Measurements from ENCODE around the gene KCNQ1OT1. TPM values are rescaled to one million over a fixed set of nuclear protein-coding genes. Genes with fewer than 3 reads are reported as not detected.
"Not testable (repeated sequence)": the region's sequence is repeated elsewhere in the genome, so short reads cannot be mapped to it uniquely, and the experiment has no call there.

Gene KCNQ1OT1
- total RNA-seq, 1 donor from 2014 or later: 0.57 TPM

DNA sequence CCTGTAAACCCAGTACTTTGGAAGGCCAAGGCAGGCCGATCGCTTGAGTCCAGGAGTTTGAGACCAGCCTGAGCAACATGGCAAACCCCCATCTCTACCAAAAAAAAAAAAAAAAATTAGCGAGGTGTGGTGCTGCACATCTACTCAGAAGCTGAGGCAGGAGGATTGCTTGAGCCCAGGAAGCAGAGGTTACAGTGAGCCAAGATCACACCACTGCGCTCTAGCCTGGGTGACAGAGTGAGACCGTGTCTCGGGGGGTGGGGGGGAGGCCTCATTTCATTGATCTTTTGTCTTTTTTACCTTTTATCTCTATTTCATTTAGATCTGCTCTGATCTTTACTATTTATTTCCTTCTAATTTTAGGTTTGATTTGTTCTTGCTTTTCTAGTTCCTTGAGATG, 51.8 kb downstream of the KCNQ1OT1 start:
- DNase-seq (ENCODE audit: low spot score): no peak
- intact Hi-C loops (cut with DNase I): no loop called here

DNA sequence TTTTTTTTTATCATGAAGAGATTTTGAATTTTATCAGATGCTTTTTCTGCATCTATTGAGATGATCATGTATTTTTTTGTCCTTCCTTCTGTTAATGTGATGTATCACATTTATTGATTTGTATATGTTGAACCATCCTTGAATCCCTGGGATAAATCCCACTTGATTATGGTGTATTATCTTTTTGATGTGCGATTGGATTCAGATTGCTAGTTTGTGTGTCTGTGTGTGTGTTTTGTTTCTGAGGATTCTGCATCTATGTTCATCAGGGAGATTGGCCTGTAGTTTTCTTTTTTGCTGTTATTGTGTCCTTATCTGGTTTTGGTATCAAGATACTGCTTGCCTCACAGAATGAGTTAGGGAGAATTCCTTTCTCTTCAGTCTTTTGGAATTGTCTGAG, 52.6 kb downstream of the KCNQ1OT1 start:
- intact Hi-C loops (cut with DNase I): no loop called here
- no peak for DNase-seq (ENCODE audit: low spot score)

DNA sequence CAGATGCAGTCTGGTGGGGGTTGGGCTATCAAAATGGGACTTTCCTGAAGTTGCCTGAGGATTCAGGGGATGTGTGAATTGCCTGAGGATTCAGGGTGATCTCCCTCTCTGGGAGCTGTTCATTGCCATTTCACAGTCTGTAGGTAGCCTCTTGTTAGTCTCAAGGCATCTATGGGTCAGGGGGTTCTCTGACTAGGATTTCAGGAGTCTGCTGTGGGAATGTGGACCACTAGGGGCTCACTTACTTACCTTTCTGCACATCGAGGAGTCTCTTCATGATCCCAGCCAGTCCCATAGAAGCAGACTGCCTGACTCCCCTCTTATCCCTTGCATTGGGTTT, 54.0 kb downstream of the KCNQ1OT1 start:
- intact Hi-C loops (cut with DNase I): no loop called here
- DNase-seq (ENCODE audit: low spot score): no peak

DNA sequence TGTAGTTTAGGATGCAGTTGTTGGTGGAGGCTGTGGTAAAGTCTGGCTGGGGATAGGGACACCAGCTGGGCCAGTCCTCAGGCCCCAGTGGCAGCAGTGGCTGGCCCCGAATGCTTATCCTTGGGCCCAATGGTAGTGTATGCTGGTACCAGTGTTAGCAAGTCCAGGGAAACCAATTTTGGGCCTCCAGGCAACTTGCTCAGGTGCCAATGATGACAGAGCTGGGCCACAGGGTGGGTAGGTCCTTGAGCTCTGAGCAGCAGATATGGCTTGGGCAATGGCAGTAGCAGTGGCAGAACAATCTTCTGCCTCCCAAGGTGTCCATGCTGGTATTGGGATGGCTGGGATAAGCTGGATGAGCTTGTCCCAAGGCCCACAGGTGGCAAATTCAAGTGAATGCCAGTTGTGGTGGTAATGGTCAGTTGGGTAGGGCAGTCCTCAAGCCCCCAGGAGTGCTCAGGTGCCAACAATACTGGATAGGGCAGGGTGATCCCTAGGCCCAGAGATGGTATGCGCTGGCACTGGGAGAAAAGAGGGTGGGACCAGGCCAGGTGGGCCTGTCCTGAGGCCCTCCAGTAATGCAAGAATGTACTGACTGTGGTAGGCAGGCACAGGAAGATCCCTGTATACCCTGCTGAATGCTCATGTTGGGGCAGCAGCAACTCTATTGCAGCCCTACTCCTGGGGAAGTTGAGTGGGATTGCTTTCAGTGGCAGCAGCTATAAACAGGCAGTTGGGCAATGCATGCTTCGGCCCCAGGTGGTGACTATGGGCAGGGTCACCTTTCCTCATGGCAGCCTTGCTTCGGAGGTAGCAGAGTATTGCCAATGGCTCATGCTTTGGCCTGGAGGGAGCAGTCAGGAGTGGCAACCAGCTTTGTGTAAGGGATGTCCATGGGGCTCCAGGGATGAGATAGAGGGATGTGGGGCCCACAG, 54.7 kb downstream of the KCNQ1OT1 start:
- no peak for DNase-seq (ENCODE audit: low spot score)
- intact Hi-C loops (cut with DNase I): no loop called here

DNA sequence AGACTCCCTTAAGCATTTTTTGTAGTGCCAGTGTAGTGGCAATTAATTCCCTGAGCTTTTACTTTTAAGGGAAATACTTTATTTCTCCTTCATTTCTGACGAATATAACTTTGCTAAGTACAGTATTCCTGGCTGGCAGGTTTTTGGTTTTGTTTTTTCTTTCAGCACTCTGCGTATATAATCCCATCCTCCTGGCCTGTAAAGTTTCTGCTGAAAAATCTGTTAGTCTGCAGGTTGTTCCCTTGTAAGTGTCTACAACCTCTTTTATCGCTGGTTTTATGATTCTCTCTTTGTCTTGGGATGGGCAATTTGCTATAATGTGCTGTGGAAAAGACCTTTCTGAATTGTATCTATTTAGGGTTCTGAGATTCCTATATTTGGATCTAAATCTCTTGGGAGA, 56.0 kb downstream of the KCNQ1OT1 start:
- no peak for DNase-seq (ENCODE audit: low spot score)
- intact Hi-C loops (cut with DNase I): no loop called here

DNA sequence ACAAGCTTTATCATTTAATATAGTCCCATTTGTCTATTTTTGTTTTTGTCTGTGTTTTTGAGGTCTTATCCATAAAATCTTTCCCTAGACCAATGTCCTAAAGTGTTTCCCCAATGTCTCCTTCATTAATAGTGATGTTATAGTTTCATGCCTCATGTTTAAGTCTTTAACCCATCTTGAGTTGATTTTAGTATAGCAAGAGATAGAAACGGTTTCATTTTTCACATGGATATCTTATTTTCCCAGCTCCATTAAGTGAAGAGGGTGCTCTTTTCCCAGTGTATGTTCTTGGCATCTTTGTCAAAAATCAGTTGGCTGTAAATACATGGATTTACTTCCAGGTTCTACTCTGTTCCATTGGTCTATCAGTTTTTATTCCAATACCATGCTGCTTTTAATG, 58.2 kb downstream of the KCNQ1OT1 start:
- intact Hi-C loops (cut with DNase I): no loop called here
- DNase-seq (ENCODE audit: low spot score): no peak

DNA sequence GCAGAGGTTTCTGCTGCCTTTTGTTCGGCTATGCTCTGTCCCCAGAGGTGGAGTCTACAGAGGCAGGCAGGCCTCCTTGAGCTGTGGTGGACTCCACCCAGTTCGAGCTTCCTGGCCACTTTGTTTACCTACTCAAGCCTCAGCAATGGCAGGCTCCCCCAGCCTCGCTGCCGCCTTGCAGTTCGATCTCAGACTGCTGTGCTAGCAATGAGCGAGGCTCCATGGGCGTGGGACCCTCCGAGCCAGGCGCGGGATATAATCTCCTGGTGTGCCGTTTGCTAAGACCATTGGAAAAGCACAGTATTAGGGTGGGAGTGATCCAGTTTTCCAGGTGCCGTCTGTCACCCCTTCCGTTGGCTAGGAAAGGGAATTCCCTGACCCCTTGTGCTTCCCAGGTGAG, 60.0 kb downstream of the KCNQ1OT1 start:
- DNase-seq (ENCODE audit: low spot score); intact Hi-C loops (cut with DNase I): not testable (repeated sequence)

DNA sequence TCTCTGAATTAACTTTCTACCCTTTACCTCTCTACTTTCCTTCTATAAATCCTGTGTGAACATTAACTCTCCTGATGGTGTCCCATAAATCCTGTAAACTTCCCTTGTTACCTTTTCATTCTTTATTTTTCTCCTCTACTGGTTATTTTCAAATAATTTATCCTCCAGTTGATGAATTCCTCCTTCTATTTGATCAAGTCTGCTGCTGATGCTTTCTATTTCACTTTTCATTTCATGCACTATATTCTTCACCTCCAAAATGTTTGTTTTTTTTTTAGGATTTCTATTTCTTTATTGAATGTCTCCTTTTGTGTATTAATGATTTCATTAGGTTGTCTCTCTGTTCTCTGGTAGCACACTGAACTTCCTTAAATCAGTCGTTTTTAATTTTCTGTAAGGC, 68.6 kb downstream of the KCNQ1OT1 start:
- intact Hi-C loops (cut with DNase I): no loop called here
- DNase-seq (ENCODE audit: low spot score): no peak

DNA sequence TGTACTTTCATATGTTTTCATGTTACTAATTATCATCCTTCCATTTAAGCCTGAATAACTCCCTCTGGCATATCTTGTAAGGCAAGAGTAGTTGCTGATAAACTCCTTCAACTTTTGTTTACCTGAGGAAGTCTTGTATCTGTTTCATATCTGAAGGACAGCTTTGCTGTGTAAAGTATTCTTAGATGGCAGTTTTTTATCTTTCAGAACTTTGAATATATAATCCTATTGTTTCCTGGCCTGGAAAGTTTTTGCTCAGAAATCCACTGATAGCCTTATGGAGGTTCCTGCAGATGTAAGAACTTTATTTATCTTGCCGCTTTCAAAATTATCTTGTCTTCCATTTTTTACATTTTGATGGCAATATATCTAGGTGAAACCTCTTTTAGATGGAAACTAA, 69.1 kb downstream of the KCNQ1OT1 start:
- intact Hi-C loops (cut with DNase I): no loop called here
- no peak for DNase-seq (ENCODE audit: low spot score)

DNA sequence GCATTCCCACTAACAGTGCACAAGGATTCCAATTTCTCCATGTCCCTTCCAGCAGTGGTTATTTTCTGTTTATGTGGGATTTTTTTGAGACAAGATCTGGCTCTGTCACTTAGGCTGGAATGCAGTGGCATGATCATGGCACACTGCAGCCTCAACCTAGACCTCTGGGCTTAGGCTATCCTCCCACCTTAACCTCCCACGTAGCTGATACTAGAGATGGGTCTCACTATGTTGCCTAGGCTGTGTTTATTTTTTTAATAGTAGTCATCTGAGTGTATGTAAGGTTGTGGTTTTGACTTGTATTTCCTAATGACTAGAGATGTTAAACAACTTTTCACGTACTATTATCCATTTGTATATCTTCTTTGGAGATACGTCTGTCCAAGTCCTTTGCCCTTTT, 74.6 kb downstream of the KCNQ1OT1 start:
- no peak for DNase-seq (ENCODE audit: low spot score)
- intact Hi-C loops (cut with DNase I): no loop called here

DNA sequence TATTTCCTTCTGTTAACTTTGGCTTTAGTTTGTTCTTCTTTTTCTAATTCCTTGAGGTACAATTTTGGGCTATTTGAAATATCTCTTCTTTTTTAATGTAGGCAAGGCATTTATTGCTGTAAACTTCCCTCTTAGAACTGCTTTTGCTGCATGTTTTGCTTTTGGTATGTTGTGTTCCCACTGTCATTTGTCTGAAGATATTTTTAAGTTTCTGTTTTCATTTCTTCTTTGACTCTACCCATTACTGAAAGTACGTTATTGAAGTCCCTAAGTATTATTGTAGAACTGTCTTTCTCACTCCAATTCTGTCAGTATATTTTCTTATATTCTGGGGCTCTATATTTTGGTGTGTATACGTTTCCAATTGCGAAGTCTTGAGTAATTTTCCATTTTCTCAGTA, 77.9 kb downstream of the KCNQ1OT1 start:
- DNase-seq (ENCODE audit: low spot score): no peak
- intact Hi-C loops (cut with DNase I): no loop called here

DNA sequence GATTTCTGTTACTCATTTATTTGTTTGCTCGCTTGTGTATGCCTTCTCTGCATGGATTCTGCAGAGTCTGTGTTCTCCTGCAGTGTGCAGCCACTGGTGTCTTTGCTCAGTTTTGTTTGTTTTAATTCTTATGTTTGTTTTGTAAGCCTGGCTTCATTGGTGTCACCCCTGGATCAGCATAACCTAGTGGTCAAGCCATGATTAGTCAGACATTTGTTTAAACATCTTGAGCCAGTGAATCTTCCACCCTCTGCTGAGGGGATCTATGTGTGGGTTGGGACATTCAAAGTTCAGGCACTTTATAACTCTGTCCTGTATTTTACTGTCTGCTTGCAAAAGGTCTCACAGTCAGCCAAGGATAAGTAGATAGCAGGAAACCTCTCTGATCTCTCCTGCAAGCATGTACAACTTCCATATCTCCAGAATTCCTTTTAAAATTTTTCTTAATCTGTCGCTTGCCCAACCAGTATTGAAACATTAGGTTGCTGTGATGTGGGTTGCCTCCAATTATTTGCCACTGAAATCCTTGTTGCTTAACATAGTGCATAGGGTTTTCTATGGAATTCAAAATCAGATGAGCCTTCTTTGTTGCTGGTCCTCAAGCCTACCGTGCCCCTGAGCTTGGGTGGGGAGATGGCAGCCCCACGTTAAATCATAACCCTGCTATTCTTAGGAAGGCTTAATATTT, 86.8 kb downstream of the KCNQ1OT1 start:
- intact Hi-C loops (cut with DNase I): no loop called here
- DNase-seq (ENCODE audit: low spot score): no peak

DNA sequence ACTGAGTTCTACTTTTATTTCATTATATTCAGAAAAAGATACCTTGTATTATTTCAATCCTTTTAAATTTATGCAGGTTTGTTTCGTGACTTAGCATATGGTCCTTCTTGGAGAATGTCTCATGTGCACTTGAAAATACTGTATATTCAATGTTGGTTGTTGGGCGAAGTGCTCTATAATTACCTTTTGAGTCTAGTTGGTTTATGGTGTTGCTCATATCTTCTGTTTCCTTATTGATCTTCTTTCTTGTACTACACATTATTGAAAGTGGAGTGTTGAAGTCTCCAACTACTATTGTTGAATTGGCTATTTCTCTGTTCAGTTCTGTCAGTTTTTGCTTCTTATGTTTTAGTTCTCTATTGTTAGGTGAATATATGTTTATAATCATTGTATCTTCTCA, 90.4 kb downstream of the KCNQ1OT1 start:
- intact Hi-C loops (cut with DNase I): no loop called here
- DNase-seq (ENCODE audit: low spot score): no peak

DNA sequence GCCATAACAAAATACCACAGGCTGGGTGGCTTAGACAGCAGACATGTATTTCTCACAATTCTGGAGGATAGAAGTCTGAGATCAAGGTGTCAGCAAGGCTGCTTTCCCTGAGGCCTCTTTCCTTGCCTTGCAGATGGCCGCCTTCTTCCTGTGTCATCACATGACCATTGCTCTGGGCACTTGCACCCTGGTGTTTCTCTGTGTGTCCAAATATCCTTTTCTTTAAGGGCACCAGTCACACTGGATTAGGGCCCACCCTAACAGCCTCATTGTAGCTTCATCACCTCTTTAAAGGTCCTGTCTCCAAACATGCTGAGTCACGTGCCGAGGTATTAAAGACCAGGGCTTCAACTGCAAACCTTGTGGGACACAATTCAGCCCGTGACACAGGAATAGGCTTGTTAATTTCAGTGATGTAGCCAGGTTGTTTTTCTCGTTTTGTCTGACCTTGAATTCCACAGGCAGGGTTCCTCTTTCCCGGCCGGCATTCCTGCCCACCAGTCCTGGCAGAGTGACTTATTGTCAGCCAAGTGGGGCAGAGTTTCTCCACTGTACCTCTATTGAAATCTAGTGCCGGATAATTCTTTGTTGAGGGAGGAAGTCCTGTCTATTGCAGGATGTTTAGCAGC, 100.1 kb downstream of the KCNQ1OT1 start:
- intact Hi-C loops (cut with DNase I): no loop called here
- DNase-seq (ENCODE audit: low spot score): no peak

DNA sequence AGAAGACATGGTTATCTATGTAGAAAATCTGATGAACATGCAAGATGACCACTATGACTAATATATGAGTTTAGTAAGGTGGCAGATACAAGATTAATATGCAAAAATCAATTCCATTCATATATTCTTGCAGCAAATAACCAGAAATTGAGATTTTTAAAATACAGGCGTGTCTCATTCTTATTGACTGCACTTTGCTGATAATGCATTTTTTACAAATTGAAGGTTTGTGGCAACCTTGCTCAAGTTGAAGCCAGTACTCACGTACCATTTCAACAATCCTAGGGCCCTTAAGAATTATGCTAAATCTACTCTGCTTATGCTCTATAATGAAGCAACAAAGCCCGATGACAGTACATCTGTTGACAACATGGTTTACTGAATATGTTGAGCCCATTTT, 104.6 kb downstream of the KCNQ1OT1 start:
- intact Hi-C loops (cut with DNase I): no loop called here
- DNase-seq (ENCODE audit: low spot score): no peak

DNA sequence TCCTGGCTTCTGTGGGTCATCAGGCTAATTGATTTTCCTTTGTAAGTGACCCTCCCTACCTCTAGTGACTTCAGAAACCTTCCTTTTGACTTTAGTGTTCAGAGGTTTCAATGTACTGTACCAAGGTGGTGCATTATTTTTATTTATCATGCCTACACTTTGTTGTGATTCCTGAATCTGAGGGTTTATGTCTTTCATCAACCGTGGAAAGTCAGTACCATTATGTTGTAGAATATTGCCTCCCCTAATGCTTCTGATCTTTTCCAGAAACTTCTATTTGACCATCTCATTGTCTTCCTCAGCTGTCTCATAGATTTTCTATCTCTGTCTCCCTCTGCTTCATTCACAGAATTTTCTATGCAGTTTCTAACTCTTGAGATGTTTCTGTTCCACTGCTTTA, 105.5 kb downstream of the KCNQ1OT1 start:
- intact Hi-C loops (cut with DNase I): no loop called here
- no peak for DNase-seq (ENCODE audit: low spot score)

DNA sequence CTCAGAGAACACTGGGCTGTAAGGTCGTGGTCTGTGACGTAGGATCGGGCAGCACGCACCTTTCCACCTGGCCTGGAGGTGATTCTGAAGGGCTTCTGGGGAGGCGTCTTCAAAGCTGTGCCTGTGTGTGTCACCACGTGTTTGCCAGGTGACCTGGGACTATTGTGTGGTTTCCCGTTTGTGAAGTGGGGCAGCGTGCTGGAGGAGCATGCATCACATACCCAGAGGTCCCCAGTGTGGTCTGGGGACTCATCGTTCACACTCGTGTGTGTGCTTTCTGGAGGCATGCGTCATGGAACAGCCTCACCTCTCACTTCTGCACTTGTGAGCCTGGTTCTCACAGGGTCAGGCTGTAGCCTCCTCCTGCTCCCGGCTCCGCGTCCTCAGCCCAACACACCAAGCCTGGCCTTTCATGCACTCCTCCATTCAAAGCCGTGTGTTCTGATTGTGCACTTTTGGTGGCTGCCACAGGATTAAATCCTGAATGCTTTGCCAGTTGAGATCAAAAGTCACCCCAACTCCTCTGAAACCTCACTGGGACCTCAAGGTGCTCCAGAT, 106.3 kb downstream of the KCNQ1OT1 start:
- DNase-seq (ENCODE audit: low spot score): peak; percentile 53
- intact Hi-C loops (cut with DNase I): no loop called here

DNA sequence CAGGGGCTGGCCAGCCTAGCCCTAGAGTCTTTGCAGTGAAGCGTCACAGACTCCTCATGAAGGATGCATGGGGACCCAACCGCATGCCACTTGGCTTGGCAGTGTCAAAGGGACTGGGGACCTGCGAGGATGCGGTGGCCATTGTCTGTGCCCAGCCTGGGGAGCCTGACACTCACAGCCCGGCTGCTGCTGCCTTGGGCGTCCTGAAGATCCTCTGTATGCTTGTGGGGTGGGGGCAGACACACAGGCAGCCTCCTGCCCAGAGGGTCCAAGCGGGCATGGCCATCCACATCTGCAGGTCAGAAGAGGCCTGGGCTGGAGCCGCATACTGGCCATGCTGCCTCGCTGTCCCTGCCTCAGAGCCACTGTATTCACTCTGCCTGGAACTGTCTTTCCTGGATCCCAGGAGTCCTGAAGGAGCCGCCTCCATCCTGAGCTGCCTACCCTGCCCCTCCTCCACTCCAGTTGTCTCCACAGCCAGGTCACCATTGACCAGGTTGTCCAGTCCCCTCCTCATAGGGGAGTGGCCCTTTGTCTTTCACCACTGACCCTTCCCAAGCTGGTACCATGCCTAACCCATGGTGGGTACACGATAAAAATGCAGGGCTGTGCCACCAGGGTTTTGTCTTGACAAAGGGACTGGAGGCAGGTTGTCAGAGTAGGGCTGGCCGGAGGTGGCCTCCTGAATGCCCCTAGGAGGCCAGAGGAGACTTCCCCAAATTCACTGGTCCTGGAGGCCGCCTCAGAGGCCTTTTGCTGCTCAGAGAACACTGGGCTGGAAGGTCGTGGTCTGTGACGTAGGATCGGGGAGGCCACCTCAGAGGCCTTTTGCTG, 107.0 kb downstream of the KCNQ1OT1 start:
- peak; percentile 74 for DNase-seq (ENCODE audit: low spot score)
- intact Hi-C loops (cut with DNase I): no loop called here

DNA sequence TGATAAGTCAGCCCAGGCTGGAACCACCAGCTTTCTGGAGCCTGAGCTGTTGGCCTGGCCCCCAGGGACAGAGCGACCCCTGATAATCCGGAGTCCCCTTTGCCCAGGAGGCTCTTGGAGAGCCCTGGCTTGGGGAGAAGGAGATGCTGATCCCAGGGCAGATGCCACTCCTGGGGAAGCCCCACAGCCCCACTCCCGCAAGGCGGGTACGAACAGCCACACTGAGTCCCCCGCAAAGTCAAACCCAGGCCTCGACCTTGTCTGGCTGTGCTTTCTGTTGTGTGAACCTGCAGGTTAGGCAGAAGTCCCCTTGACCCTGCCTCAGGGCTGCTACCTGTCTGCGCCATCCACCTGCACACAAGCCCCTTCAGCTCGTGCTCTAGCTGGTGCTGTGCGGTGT, 108.0 kb downstream of the KCNQ1OT1 start:
- DNase-seq (ENCODE audit: low spot score): no peak
- intact Hi-C loops (cut with DNase I): no loop called here
